ENCODE measurements around the gene ELMO1.

ELMO1 gene

DNA sequence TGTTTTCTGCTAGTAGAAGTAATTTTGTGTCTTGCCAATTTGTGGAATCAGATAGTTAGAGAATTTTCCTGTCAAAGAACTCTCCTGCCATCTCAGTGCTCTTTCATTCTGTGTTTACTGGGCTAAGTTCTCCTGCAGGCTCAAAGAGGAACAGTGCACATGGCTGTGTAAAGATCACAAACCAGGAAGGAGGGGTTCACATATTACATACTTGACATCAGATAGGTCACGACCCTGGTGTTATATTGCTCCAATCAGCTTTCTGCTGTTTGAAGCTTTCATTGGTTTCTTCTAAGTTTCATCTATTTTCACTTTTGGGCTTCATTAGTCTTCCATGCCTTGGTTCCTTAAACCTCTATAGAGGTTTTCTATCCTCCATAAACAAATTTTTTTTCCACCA is 13.5 kb upstream of the ELMO1 start:
- DNase-seq, result no peak

DNA sequence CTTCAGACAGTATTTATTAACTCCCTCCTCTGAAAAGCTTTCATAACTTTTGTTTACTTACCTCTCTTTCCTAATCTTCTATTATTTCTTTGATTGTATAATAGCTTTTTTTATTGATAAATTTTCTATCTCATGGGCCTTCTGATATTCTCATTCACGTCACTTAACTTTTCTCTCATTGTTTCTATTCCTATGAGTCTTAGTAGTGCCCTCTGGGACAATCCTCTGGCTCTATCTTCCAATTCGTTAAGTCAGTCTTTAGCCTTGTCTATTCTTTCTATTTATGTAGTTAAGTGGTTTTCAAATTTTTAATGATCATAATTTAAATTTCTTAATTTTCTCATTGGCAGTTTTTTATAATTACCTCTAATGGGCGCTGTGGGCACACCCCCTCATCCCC is 6.4 kb upstream of the ELMO1 start:
- no peak for DNase-seq

DNA sequence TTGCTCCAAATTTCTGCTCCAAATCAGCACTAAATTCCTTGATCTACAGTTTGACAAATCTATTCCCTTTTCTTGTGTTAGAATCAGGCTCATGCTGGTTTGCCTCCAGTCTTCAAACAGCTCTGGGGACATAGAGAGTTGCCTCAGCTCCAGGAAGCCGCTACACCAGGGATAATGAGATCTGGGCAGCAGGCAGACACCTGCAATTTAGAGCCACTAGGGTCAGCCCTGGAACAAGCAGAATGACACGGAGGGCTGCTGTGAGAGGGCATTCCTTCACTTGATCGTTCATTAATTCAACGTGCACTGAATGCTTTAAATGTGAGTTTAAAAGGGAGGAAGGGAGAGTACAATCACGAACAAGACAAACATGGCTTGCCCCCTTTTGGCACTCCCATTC is 3.7 kb upstream of the ELMO1 start:
- DNase-seq, result no peak

DNA sequence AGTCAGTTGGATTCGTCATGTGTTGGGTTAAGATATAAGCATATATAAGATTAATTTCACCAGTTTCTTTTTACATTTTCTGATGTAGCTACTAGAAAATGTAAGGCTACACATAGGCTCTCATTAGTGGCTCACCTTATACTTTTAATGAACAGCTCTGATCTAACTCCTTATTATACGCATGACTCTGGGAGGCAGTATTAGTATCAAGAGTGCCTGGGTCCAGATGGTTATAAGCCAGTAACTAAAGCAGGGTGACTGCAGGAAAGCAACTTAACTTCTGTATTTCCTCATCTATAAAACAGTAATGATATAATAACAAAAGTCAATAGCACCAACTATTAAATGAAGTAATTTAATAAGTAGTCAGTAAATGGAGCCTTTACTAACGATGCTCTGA is 1.4 kb upstream of the ELMO1 start:
- DNase-seq, result no peak

DNA sequence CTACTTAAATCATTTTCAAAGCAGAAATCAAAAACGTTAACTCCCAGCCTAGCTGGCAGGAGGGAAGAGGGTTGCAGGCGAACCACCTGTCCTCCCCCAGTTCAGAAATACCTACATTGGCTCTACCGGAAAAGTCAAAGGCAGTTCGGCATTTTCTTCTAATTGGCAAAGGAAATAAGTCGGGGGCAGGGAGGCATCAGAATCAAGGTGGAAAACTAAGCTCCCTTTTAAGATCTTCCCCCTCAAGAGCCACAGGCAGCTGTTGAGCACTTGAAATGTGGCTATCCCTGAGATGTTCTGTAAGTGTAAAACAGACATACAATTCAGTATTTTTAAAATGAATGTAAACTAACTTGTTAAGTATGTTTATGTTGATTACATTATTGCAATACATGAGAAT is 957 bp upstream of the ELMO1 start:
- DNase-seq, result no peak

DNA sequence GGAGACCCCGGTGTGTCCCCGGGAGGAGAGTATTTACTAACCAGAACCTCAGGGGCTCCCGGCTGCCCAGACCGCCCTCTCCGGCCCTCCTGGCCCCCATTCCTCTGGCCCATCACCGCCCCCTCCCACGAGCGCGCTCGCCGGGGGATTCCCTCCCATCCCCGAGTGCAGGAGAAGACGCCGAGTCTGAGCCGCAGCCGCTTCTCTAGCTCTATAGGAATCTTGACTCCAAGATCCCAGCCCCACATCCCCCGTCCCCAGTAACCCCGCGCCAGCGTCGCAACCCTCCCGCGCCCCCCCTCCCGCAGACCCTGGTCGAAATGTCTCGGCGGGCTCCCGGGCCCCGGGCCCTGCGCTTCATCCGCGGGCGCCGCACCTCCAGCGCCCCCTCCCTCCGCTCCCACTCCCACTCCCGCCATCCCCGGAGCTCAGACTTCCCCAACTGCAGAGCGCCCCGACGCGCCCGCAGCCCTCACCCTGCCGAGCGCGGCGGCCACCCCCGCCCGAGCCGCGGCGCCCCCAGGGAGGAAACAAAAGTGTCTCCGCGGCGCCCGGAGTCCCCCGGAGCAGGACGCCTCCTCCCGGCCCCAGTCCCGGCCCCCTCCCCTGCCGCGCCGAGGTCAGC is 541 bp downstream of the ELMO1 start:
- DNase-seq, result no peak

DNA sequence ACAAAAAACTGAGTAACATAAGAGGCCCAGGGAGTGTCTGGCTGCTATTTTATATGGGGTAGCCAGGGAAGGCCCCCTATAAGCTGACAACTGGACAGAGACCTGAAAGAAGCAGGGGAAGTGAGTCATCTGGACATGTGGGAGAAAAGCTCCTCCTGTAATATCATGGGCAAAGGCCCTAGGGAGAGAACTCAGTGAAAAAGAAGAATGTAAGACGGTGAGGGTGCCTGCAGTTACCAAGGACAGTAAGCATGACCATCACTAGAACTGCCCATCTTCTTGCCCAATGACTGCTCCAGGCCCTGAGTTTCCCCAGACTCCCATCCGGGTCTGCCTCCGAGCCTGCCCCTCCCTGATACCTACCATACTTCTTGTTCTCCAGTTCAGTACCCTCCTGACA is 2.3 kb downstream of the ELMO1 start:
- DNase-seq, result no peak

DNA sequence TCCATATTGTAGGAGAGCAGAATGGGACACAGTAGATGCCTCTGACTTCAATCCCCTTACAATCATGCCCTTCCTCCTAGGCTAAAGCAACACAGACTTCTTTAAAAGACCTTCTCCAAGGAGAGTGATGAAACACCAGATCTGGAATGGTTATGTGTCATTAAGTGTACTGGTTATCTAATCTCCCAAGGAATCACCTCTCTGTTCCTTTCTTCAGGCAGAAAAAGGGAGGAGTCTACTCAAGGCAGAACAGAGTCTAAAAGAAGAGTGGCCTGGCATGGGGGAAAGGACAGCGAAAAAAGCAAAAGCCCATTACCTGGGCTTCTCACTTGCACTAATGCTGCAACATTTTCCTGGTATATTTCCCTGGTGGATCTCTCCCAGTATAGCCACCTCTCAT is 2.9 kb downstream of the ELMO1 start:
- DNase-seq, result no peak

DNA sequence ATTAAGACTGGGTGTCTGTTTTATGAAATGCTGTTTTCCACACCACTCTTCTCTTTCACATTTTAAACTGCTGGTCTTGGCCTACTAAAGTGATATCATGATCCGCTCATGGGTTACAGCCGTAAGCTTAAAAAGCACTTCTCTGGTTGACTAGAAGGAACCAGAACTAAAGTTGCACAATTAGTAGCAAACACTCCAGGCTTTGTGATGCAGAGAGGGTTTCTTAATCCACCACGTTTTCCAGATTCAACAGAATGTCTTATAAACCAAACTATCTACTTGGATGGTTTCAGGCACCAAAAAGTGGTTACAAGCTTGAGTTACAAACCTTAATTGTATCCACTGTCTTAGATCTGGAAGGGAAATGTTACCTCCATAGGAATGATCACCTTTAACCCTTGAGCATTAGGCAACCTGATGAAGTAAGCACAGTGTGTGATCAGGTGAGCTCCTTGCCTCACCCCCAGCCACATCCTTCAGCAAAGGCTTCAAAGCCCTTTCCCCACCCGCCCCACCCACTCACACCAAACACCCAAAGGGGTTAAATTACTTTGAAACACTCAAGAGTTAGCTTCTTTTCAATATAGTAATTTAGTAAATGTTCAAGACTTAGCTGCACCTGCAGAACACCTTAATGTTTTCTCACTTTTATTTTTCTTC is 3.5 kb downstream of the ELMO1 start:
- no peak for DNase-seq

DNA sequence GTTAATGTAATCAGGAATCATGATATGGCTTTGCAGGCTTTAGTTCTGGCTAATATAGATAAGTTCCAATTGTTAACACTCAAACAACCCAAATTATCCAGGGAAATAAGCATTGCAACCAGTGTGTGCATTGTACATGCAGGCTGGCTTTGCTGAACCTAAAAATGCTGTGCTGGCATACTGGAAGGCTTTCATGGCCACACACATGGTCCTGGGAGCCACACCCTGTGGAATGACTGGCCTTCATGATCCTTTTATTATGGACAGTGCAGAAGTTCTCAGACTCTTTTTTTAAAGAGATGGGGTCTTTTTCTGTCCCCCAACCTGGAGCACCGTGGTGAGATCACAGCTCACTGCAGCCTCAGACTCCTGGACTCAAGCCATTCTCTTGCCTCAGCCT is 5.0 kb downstream of the ELMO1 start:
- no peak for DNase-seq

DNA sequence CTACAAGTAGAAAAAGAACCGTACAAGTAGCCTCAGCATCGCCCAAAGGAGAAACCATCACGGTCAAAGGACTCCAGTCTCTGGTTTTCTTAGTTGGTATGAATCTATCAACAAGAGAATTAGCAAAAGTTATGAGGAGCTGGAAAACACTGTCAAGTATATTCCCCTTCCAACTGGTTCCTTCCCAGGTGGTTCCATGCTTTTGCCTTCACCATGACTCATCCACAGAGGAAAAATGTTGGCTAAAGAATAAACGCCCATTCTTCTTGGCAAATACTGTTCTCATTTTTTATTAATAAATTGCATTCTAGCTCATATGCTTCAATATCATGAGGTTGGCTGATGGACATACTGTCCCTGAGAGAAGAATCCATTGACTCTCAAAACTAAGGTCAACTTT is 6.4 kb downstream of the ELMO1 start:
- DNase-seq, result no peak

DNA sequence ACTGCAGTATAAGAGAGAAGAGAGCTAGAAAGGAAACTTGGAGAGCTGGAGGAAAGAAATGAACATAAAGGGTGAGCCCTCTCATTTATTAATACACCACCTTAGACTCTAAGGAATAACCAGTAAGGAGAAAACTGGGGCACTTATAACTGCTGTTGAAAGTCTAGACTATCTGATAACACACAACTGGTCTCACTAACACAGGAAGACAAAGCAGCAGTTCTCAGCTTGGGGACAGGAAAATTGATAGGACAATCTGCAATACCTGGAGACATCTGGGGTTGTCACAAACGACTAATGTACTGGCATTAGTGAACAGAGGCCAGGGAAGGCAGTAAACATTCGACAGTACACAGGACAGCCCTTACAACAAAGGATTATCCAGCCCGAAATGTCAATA is 6.8 kb downstream of the ELMO1 start:
- DNase-seq, result no peak

DNA sequence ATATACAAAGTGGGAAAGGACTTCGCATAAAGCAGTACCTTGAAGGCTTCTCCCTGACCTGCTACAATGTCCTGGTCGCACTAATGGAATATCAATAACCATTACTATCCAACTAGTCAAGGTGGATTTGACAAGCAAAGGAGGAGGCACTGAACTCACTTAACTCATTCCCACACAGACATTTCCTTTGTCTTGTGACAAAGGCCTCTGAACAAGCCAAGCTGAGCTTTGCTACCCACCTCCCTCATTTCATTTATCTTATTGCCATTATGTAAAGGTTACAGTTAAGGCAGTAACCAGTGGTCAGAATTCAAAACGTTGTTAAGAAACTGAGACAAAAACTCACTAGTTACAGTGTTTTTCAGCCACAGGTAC is 7.3 kb downstream of the ELMO1 start:
- no peak for DNase-seq

DNA sequence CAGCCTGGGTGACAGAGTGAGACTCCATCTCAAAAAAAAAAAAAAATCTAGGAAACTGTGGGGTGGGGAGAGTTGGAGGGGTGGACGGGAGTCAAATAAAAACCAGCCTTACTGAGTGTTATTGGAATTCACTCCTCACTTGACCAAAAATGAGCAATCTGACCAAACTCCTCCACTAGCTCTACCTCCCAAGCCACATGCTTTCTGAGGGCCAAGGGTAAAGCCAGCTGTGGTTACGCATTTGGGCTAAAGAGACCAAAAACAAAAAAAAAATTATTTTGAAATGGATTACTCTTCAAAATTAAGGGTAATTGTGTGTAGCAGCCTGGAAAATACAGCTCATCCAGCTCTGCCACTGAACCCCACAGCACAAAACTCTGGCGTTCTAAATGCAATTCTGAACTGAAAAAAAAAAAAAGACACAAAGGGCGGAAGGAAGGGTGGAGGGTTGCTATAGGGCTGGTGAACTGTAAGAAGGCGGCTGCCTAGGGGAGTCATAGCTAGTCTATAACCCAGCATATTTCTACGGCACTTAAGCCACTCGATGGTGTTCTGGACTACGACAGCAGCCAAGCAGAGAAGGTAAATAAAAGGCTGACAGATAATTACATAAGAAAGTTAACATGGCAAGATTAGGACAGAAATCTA is 7.8 kb downstream of the ELMO1 start:
- DNase-seq, result no peak

DNA sequence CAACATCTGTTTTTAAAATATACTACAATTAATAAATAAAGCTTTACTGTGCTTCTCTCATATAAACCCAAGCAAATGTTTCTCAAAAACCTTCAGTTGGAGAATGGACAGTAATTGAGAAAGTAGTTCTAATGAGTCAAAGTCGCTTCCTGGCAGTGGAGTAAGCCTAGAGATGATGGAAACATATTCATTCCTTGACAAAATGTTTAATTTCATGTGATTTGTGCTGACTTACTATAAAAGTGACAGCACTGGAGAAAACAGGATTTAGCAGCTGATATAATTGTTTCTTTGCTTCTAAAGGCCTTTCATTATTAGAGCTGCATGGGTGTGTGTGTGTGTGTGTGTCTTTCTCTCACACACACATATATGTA is 9.0 kb downstream of the ELMO1 start:
- no peak for DNase-seq

DNA sequence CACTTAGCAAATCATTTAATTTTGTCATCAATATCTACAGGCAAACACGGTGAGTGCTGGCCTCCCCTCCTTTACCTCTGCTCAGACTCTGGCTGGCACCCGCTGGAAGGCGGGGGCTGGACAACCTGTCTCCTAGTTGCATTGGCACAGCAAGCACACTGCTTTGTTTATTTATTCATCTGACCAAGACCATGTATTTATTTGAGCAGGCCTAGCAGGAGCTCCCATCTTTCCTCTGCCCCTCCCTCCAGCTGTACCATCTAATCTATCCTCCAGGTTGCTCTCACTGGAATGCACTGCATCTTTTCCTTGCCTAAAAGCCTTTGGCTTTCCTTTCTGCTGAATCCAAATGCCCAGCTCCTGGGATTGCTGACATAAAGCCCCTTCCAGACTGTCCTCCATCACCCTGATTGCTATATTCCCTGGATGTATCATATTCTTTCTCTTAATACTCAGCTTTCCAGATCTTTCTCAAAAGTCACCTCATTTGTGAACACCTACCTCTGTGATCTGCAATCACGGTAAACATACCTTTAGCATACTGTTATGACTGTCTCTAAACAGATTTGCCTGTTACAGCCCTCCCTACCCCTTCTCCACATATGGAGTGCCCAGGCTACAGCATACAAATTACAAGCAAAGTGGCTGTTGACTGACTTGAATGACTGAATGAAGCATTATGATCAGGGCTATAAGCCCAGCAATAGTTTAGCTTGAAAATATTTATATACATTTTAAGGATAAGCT is 9.6 kb downstream of the ELMO1 start:
- DNase-seq, result no peak

DNA sequence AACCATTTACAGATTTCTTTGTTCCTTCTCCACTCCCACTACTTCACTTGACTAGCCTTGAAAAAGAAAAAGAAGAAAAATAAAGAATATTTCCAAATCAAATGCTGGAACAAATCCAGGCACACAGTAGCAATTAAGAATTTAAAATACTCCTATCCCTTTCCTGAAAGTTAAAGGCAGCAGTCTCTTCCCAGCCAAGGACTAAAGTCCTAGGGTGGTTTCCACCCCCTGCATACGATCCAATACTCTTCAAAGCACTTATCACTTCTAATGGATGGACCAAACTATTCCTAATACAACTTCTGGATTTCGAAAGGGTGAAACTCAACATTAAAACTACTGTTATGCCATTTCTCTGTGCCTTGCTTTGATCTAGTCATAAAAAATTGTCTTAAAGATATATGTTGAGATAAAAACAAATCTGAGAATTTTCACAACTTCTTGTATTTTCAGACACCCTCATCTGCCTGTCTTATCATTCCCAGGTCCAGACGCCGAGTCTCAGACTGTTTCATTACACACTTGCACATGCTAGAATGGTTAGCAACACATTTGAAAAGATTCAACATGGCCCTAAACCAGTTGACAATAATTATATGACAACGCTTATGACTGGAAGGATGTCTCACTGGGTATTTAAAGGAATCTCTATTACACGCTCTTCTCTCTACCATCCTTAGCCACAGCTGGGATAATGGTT is 13.4 kb downstream of the ELMO1 start:
- no peak for DNase-seq

DNA sequence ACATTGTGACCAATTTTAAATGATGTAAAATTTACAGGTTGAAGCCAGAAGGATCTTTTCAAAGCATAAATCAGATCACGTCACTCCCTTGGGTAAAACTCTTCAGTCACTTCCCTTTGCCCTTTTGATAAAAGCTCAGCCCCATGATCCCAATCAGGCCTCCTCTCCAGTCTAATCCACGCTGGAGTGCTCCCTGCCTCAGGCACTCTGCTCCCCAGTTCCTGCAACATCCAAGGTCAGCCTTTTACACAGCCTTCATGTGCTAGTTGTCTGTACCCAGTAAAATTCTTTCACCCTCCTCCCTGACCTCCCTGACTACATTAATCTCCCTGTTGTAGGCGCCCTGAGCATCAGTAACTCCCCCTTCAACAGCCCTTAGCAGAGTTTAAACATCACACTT is 14.1 kb downstream of the ELMO1 start:
- no peak for DNase-seq

DNA sequence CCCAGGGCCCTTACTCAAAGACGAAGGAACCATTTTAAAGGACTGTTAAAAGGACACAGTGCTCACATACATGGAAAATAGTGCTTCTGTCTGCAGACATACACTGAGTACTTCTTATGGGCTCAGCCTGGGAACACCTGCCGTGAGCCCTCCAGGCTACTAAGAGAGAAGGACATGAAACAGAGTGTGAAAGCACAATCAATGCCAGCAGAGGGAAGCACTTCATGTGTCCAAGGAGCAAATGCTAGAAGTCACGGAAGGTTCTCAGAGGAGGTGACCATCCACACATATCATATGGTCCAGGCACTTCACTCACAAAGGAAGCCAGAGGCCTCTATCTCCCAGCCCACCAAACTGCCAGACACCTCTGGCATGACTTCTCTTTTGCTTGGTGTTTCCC is 15.5 kb downstream of the ELMO1 start:
- no peak for DNase-seq

DNA sequence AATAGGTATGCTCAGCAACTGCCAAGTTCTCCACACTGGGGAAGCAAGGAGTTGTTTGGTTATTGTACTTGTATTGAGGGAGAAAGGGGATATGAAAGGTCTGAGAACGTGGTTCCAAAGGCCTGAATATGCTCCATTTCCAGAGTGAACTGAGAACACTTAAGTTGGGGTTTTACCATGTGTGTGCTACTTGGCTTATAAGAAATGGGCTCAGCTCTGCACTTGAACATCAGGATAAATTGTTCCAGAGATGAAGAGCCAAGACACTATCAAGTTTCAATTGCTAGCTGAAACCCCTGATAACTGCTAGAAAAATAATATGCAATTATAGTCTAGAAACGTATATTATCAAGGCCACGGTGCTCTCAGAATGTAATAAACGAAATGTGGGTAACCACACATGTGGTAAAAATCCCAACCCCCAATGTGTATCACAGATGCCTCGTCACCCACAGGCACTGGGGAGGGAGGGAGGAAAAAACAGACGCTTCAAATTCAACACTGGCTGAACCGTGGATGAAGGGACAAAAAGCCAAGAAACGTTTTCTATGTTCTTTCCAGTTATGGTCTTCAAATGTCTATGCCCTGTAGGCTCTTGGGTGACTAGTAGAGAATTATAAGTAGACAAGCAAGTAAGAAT is 16.3 kb downstream of the ELMO1 start:
- no peak for DNase-seq

DNA sequence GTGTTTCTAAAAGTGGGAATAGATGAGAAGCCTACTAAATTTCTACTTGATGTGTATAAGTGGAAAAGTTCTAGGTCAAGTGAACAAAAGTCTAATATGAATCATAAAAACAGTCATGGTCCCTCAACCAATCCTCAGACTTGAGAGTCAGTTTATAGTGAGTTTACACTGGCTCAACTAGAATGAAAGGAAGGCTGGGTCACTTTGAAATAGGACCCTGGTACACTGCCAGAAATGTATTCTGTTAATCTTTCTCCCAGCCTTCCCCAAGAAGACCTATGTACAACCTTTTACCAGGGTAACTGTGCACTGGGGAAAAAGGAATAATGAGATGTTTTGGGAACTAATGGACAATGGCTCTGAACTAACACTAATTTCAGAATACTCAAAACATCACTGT is 17.3 kb downstream of the ELMO1 start:
- no peak for DNase-seq

DNA sequence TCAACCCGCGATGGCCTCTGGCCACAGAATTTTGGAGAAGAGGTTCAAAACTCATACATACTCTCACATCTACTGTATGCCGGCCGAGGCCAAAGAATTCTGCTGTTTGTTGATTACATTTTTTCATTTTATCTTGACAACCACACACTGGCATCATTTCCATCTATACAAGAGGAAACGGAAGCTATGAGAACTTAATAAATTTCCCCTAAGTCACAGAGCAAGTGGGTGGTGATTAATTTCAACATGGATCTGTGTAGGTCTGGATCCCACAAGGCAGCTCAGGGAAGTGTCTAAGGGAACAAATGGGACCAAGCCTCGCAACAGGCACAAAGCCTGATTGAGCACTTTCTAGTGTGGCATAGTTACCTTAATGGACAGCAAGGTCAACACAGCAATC is 18.0 kb downstream of the ELMO1 start:
- no peak for DNase-seq

DNA sequence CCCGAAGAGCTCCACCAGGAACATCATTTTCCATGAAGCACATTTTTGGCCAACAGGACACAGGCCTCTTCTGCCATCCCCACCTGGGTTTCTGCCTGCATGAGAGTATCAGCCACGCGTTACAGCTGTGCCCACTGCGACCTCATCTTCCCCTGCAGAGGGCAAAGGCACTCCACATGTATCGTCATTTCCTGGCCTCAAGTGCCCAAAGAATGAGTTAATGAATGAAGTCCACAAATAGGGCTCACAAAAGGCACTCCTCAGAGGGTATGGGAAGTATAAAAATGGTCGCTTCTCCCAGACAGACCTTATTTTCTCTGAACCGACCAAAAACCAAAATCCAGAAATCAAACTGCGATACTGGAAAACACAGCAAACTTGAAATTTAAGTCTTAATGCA is 18.5 kb downstream of the ELMO1 start:
- no peak for DNase-seq
